ENCODE data around the gene TIGD3. TPM values are rescaled to one million over a fixed set of nuclear protein-coding genes. Genes with fewer than 3 reads are reported as not detected.

TIGD3 gene
- total and polyA plus RNA-seq, 4 donors = 0.08 to 0.33 (median 0.17) TPM; not detected in 1

GRCh38 chr11:65314501-65315203 lies 39.9 kb upstream of the TIGD3 start, which contains the start of gene CDC42EP2:
Gene CDC42EP2 (plus strand): TSS chr11:65314866. CDS start chr11:65320899, 6,033 bp downstream.
- peak within 1 kb of the TSS; percentile 90 to 92 for H3K27ac ChIP-seq (ENCODE audit: low read depth in 1 of 2, low read length in 2 of 2)
- no peaks in the 10 kb centered on the region for H3K36me3 ChIP-seq (ENCODE audit: control insufficient read depth in 4 of 4, insufficient read depth in 3 of 4, low read depth in 1 of 4, low read length in 3 of 4)
- TF ChIP-seq NR2F2 (IDR thresholded peaks at IDR 0.05) (no peak), GABPA (IDR thresholded peaks at IDR 0.05 in 1 of 2, conservative IDR thresholded peaks at IDR 0.05 in 1 of 2) (no peak), REST (IDR thresholded peaks at IDR 0.05) (peak; percentile 95)
- under 1% methylated on average over 74 of the region's 74 CpGs for WGBS
- no peaks in the 10 kb centered on the region for H3K9me3 ChIP-seq (ENCODE audit: control insufficient read depth in 4 of 4, low read length in 3 of 4)
- no peaks in the 10 kb centered on the region for H3K27me3 ChIP-seq (ENCODE audit: control insufficient read depth in 4 of 4, insufficient read depth in 4 of 4, low read length in 3 of 4)
- DNase-seq (ENCODE audit: low spot score) = peak; percentile 94
- peaks cover 0 to 34% (median 23%) of the 10 kb centered on the region in 4 donors for H3K4me1 ChIP-seq (ENCODE audit: control insufficient read depth in 4 of 4, insufficient read depth in 4 of 4, low read length in 3 of 4)
- H3K4me3 ChIP-seq (ENCODE audit: low read depth in 1 of 3, low read length in 3 of 3) = peak within 1 kb of the TSS; percentile 70 to 79 (median 76)
- peak within 1 kb of the TSS; percentile 10 to 40 for H3K9ac ChIP-seq (ENCODE audit: low read depth in 1 of 2, low read length in 2 of 2)

- TF ChIP-seq RAD21 (IDR thresholded peaks at IDR 0.05) (peak; percentile 83 to 89), CTCF (IDR thresholded peaks at IDR 0.05; ENCODE audit: low read depth, low read length, missing input control) (peak; percentile 73), JUND (IDR thresholded peaks at IDR 0.05) (no peak), ATF3 (IDR thresholded peaks at IDR 0.05) (no peak)
- Histone ChIP-seq H3K9ac (ENCODE audit: low read depth in 1 of 2, low read length in 2 of 2) (peak overlapping the region in 1 of 2 donors; percentile 40), H3K27ac (ENCODE audit: low read depth in 1 of 2, low read length in 2 of 2) (peak overlapping the region; percentile 90 to 92), H3K36me3 (ENCODE audit: control insufficient read depth in 4 of 4, insufficient read depth in 3 of 4, low read depth in 1 of 4, low read length in 3 of 4) (no peaks in the 10 kb centered on the region), H3K9me3 (ENCODE audit: control insufficient read depth in 4 of 4, low read length in 3 of 4) (no peaks in the 10 kb centered on the region), H3K4me3 (ENCODE audit: low read depth in 1 of 3, low read length in 3 of 3) (peak overlapping the region; percentile 70 to 79 (median 76)), H3K27me3 (ENCODE audit: control insufficient read depth in 4 of 4, insufficient read depth in 4 of 4, low read length in 3 of 4) (no peaks in the 10 kb centered on the region), H3K4me1 (ENCODE audit: control insufficient read depth in 4 of 4, insufficient read depth in 4 of 4, low read length in 3 of 4) (peaks cover 0 to 37% (median 25%) of the 10 kb centered on the region in 4 donors)
- WGBS = under 1% methylated on average over 59 of the region's 59 CpGs
- peak; percentile 89 for DNase-seq (ENCODE audit: low spot score)
Observed at GRCh38 chr11:65315204-65315865, 39.2 kb upstream of the TIGD3 start.

GRCh38 chr11:65315866-65316226 lies 38.7 kb upstream of the TIGD3 start:
- Histone ChIP-seq H3K9ac (ENCODE audit: low read depth in 1 of 2, low read length in 2 of 2) (peak overlapping the region in 1 of 2 donors; percentile 40), H3K9me3 (ENCODE audit: control insufficient read depth in 4 of 4, low read length in 3 of 4) (no peaks in the 10 kb centered on the region), H3K36me3 (ENCODE audit: control insufficient read depth in 4 of 4, insufficient read depth in 3 of 4, low read depth in 1 of 4, low read length in 3 of 4) (no peaks in the 10 kb centered on the region), H3K4me3 (ENCODE audit: low read depth in 1 of 3, low read length in 3 of 3) (peak overlapping the region; percentile 21 to 79 (median 76)), H3K4me1 (ENCODE audit: control insufficient read depth in 4 of 4, insufficient read depth in 4 of 4, low read length in 3 of 4) (peaks cover 0 to 41% (median 29%) of the 10 kb centered on the region in 4 donors), H3K27ac (ENCODE audit: low read depth in 1 of 2, low read length in 2 of 2) (peak overlapping the region in 1 of 2 donors; percentile 90), H3K27me3 (ENCODE audit: control insufficient read depth in 4 of 4, insufficient read depth in 4 of 4, low read length in 3 of 4) (no peaks in the 10 kb centered on the region)
- no peak for DNase-seq (ENCODE audit: low spot score)
- WGBS = 17% methylated on average over 8 of the region's 8 CpGs
- TF ChIP-seq FOXA2 (IDR thresholded peaks at IDR 0.05) (no peak), EGR1 (IDR thresholded peaks at IDR 0.05; ENCODE audit: low read depth in 2 of 2) (no peak), HNF4G (IDR thresholded peaks at IDR 0.05) (no peak), SP1 (IDR thresholded peaks at IDR 0.05) (no peak), CTCF (IDR thresholded peaks at IDR 0.05; ENCODE audit: low read depth, low read length, missing input control) (no peak), RAD21 (IDR thresholded peaks at IDR 0.05) (no peak), JUND (IDR thresholded peaks at IDR 0.05) (no peak), GABPA (IDR thresholded peaks at IDR 0.05 in 1 of 2, conservative IDR thresholded peaks at IDR 0.05 in 1 of 2) (no peak), TAF1 (conservative IDR thresholded peaks at IDR 0.05) (no peak), NR2F2 (IDR thresholded peaks at IDR 0.05) (no peak), YY1 (IDR thresholded peaks at IDR 0.05) (no peak), ATF3 (IDR thresholded peaks at IDR 0.05) (no peak), ZBTB33 (IDR thresholded peaks at IDR 0.05) (no peak)

Data from liver (tissue), 9 donors.